Bronchial epithelial cell (primary cell): Measurements from ENCODE around the gene CA5A. TPM values are rescaled to one million over a fixed set of nuclear protein-coding genes. Genes with fewer than 3 reads are reported as not detected.

ENCODE experiments used
- DNase-seq: peaks from one replicate; pipeline ENCODE4 v3.0.0-alpha.2; 2010; ENCODE audit warnings: low read depth
- FAIRE-seq: peaks from 2 replicates; lab custom pipeline; 2011; peaks lifted over from hg19 to GRCh38; lab: Jason Lieb, UNC
- H3K27me3 ChIP-seq: 2 replicates; pipeline ENCODE4 v1.5.1; 2011; ENCODE audit warnings: low read length; ENCODE audit not compliant: control insufficient read depth, insufficient read depth
- H3K36me3 ChIP-seq: 2 replicates; pipeline ENCODE4 v1.5.1; 2011; ENCODE audit warnings: low read length; ENCODE audit not compliant: control insufficient read depth, insufficient read depth
- H3K4me3 ChIP-seq: 2 replicates; pipeline ENCODE4 v1.5.1; 2011; ENCODE audit warnings: mild to moderate bottlenecking, low read depth, low read length, control low read depth
- CTCF ChIP-seq: IDR thresholded peaks from 2 replicates; pipeline ENCODE4 v1.5.1; 2011; ENCODE audit warnings: mild to moderate bottlenecking, moderate library complexity, low read length, control low read depth, inconsistent platforms; ENCODE audit not compliant: insufficient read depth, severe bottlenecking
- total RNA-seq: library from RNA; depleted of rRNA; stranded (reverse); fragments of >200 nt; gene quantifications from 2 replicates; pipeline ENCODE4 v1.2.1, GENCODE V29; 2014

Gene CA5A
- total RNA-seq, 1 donor from 2014 or later = not detected

- H3K36me3 ChIP-seq = peaks cover 93% of the 10 kb centered on the region
- H3K27me3 ChIP-seq = no peaks in the 10 kb centered on the region
- DNase-seq (no peak), FAIRE-seq (no peak)
- TF ChIP-seq CTCF = no peak
- H3K4me3 ChIP-seq = no peak overlapping the region
Observed at GRCh38 chr16:87839542-87840270, 96.6 kb downstream of the CA5A start.

- FAIRE-seq (no peak), DNase-seq (no peak)
- Histone ChIP-seq H3K27me3 (no peaks in the 10 kb centered on the region), H3K4me3 (no peak overlapping the region), H3K36me3 (peaks cover 93% of the 10 kb centered on the region)
- no peak for TF ChIP-seq CTCF
Observed at GRCh38 chr16:87838643-87839541, 97.4 kb downstream of the CA5A start.

Other genes with a start within 250 kb of the CA5A start
- 27.7 and 30.8 TPM in 2 replicates for gene KLHDC4, start 170.5 kb downstream of the CA5A start, total RNA-seq
- 169 and 243 TPM in 2 replicates for gene SLC7A5, start 67.0 kb downstream of the CA5A start, total RNA-seq
- gene BANP, start 14.9 kb upstream of the CA5A start, total RNA-seq = 22.1 and 25.5 TPM in 2 replicates